Measurements from ENCODE around the gene ASB13. TPM values are rescaled to one million over a fixed set of nuclear protein-coding genes. Genes with fewer than 3 reads are reported as not detected.

The ASB13 gene
- total and polyA plus RNA-seq, 2 of the 13 experiments (the other 11 are each of a cell fraction or from before 2014, with no cell fraction given): 9.3 to 15.4 TPM

DNA sequence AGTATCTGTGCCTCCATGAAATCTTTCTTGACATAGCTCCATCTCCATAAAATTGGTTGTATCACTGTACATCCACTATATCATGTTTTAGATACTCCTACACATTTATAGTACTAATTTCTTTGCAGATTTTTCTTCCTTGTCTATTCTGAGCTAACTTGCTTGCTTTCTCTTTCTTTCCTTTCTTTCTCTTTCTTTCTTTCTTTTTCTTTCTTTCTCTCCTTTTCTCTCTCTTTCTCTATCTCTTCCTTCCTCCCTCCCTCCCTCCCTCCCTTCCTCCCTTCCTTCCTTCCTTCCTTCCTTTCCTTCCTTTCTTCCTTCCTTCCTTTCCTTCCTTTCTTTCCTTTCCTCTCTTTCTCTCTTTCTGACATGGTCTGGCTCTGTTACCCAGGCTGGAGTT lies 42.0 kb upstream of the ASB13 start:
- H3K36me3 ChIP-seq (replicated peaks in 1 of 2; ENCODE audit: control insufficient read depth in 1 of 2, insufficient read depth in 2 of 2, low read length in 2 of 2): no peaks in the 10 kb centered on the region
- no peaks in the 10 kb centered on the region for H3K9me3 ChIP-seq (ENCODE audit: low read length)
- H3K9ac ChIP-seq (ENCODE audit: insufficient read depth, low read depth, low read length): no peak overlapping the region
- in situ Hi-C loops (cut with HindIII; ENCODE audit: extremely low pct_ligation_motif_present, low pct_unique_long_range_greater_than_20kb) (no loop called here), intact Hi-C loops (cut with micrococcal nuclease; ENCODE audit: unreplicated experiment) (no loop called here)
- H2AFZ ChIP-seq (ENCODE audit: low read length): no peak overlapping the region
- POLR2A ChIA-PET: interaction anchor here (1.5 kb wide), 1 partner anchor 15 kb away, joined by 5 read pairs; no protein-coding TSS in a partner anchor
- BruUV-seq (replicated peaks): no TSS peak
- FAIRE-seq (no peak), ATAC-seq (no peak), DNase-seq (ENCODE audit: low spot score) (no peak)
- H3K4me3 ChIP-seq (replicated peaks in 1 of 3; ENCODE audit: insufficient read depth in 1 of 3, low read depth in 2 of 3, low read length in 3 of 3): no peak overlapping the region
- CTCF ChIA-PET (ENCODE audit: low intra/inter-chr PET ratio, low total read pairs): no interaction called here
- TF ChIP-seq TEAD3 (CRISPR knock-in tag; optimal IDR thresholded peaks at IDR 0.05; ENCODE audit: borderline replicate concordance) (no peak), ZNF678 (CRISPR knock-in tag; IDR thresholded peaks at IDR 0.05) (no peak), TEAD2 (CRISPR knock-in tag; IDR thresholded peaks at IDR 0.05) (no peak)
- TF ChIP-seq, protein P1, sequence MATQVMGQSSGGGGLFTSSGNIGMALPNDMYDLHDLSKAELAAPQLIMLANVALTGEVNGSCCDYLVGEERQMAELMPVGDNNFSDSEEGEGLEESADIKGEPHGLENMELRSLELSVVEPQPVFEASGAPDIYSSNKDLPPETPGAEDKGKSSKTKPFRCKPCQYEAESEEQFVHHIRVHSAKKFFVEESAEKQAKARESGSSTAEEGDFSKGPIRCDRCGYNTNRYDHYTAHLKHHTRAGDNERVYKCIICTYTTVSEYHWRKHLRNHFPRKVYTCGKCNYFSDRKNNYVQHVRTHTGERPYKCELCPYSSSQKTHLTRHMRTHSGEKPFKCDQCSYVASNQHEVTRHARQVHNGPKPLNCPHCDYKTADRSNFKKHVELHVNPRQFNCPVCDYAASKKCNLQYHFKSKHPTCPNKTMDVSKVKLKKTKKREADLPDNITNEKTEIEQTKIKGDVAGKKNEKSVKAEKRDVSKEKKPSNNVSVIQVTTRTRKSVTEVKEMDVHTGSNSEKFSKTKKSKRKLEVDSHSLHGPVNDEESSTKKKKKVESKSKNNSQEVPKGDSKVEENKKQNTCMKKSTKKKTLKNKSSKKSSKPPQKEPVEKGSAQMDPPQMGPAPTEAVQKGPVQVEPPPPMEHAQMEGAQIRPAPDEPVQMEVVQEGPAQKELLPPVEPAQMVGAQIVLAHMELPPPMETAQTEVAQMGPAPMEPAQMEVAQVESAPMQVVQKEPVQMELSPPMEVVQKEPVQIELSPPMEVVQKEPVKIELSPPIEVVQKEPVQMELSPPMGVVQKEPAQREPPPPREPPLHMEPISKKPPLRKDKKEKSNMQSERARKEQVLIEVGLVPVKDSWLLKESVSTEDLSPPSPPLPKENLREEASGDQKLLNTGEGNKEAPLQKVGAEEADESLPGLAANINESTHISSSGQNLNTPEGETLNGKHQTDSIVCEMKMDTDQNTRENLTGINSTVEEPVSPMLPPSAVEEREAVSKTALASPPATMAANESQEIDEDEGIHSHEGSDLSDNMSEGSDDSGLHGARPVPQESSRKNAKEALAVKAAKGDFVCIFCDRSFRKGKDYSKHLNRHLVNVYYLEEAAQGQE (IDR thresholded peaks at IDR 0.05; ENCODE audit: borderline replicate concordance in 1 of 2, low read depth in 1 of 2, low read length in 2 of 2): no peak
- peaks cover 21% of the 10 kb centered on the region for H3K4me1 ChIP-seq (ENCODE audit: insufficient read depth, low read length)
- H3K27ac ChIP-seq (ENCODE audit: extremely low read length, insufficient read depth, low read length): no peak overlapping the region
- H3K4me2 ChIP-seq (ENCODE audit: low read depth, low read length): no peak overlapping the region
- H4K20me1 ChIP-seq (ENCODE audit: insufficient read depth, low read length): no peaks in the 10 kb centered on the region; the same call in none of the 2 replicates
- peaks cover 95% of the 10 kb centered on the region for H3K79me2 ChIP-seq (ENCODE audit: insufficient read depth, low read length)
- H3K27me3 ChIP-seq (ENCODE audit: control insufficient read depth in 1 of 2, insufficient read depth in 2 of 2, low read length in 2 of 2): no peaks in the 10 kb centered on the region; a peak in 1 of 5 replicates

DNA sequence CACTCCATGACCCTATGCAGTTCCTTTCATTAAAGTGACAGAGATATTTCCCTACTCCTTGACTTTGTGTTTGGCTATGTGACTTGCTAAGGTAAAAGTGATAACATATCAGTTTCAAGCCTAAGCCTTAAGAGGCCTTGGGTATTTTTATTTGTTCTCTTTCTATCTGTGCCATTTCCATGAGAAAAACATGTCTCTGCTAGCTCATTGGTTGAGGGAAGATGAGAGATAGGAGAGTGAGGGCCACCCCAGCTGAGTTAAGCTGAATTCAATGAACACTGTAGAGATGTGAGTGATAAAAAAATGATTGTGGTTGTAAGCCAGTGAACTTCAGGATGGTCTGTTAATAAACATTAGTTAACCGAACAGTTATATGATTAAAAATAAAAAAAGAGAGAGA lies 31.7 kb upstream of the ASB13 start:
- Histone ChIP-seq H3K9me3 (ENCODE audit: low read length) (no peaks in the 10 kb centered on the region), H2AFZ (ENCODE audit: low read length) (no peak overlapping the region), H3K36me3 (replicated peaks in 1 of 2; ENCODE audit: control insufficient read depth in 1 of 2, insufficient read depth in 2 of 2, low read length in 2 of 2) (no peaks in the 10 kb centered on the region), H3K79me2 (ENCODE audit: insufficient read depth, low read length) (peaks cover 100% of the 10 kb centered on the region), H4K20me1 (ENCODE audit: insufficient read depth, low read length) (no peaks in the 10 kb centered on the region), H3K27me3 (ENCODE audit: control insufficient read depth in 1 of 2, insufficient read depth in 2 of 2, low read length in 2 of 2) (no peaks in the 10 kb centered on the region), H3K27ac (ENCODE audit: extremely low read length, insufficient read depth, low read length) (no peak overlapping the region), H3K4me1 (ENCODE audit: insufficient read depth, low read length) (peaks cover 51% of the 10 kb centered on the region), H3K9ac (ENCODE audit: insufficient read depth, low read depth, low read length) (no peak overlapping the region), H3K4me3 (replicated peaks in 1 of 3; ENCODE audit: insufficient read depth in 1 of 3, low read depth in 2 of 3, low read length in 3 of 3) (no peak overlapping the region), H3K4me2 (ENCODE audit: low read depth, low read length) (no peak overlapping the region)
- DNase-seq (ENCODE audit: low spot score): no peak
- BruUV-seq (replicated peaks): no TSS peak
- POLR2A ChIA-PET: no interaction called here
- no peak for ATAC-seq
- intact Hi-C loops (cut with micrococcal nuclease; ENCODE audit: unreplicated experiment) (no loop called here), in situ Hi-C loops (cut with HindIII; ENCODE audit: extremely low pct_ligation_motif_present, low pct_unique_long_range_greater_than_20kb) (no loop called here)
- FAIRE-seq: no peak
- CTCF ChIA-PET (ENCODE audit: low intra/inter-chr PET ratio, low total read pairs): no interaction called here
- WGBS (ENCODE audit: low lambda C conversion rate): 98% methylated on average over 1 of the region's 1 CpG
- TF ChIP-seq, protein P2, sequence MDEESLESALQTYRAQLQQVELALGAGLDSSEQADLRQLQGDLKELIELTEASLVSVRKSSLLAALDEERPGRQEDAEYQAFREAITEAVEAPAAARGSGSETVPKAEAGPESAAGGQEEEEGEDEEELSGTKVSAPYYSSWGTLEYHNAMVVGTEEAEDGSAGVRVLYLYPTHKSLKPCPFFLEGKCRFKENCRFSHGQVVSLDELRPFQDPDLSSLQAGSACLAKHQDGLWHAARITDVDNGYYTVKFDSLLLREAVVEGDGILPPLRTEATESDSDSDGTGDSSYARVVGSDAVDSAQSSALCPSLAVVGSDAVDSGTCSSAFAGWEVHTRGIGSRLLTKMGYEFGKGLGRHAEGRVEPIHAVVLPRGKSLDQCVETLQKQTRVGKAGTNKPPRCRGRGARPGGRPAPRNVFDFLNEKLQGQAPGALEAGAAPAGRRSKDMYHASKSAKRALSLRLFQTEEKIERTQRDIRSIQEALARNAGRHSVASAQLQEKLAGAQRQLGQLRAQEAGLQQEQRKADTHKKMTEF (CRISPR knock-in tag; IDR thresholded peaks at IDR 0.05): no peak
- no peak for TF ChIP-seq ZNF3 (CRISPR knock-in tag; IDR thresholded peaks at IDR 0.05)
- no peak for TF ChIP-seq POLR2AphosphoS2 (IDR thresholded peaks at IDR 0.05; ENCODE audit: low read depth, low read length)
- TF ChIP-seq, protein P3, sequence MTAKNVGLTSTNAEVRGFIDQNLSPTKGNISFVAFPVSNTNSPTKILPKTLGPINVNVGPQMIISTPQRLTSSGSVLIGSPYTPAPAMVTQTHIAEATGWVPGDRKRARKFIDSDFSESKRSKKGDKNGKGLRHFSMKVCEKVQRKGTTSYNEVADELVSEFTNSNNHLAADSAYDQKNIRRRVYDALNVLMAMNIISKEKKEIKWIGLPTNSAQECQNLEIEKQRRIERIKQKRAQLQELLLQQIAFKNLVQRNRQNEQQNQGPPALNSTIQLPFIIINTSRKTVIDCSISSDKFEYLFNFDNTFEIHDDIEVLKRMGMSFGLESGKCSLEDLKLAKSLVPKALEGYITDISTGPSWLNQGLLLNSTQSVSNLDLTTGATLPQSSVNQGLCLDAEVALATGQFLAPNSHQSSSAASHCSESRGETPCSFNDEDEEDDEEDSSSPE (CRISPR knock-in tag; IDR thresholded peaks at IDR 0.05): no peak
- TF ChIP-seq, protein P4, sequence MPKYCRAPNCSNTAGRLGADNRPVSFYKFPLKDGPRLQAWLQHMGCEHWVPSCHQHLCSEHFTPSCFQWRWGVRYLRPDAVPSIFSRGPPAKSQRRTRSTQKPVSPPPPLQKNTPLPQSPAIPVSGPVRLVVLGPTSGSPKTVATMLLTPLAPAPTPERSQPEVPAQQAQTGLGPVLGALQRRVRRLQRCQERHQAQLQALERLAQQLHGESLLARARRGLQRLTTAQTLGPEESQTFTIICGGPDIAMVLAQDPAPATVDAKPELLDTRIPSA (CRISPR knock-in tag; IDR thresholded peaks at IDR 0.05; ENCODE audit: borderline replicate concordance): no peak
- no peak for TF ChIP-seq ZMYM3 (CRISPR knock-in tag; IDR thresholded peaks at IDR 0.05)
- TF ChIP-seq ZNF446 (CRISPR knock-in tag; IDR thresholded peaks at IDR 0.05): no peak
- no peak for TF ChIP-seq RARG (CRISPR knock-in tag; IDR thresholded peaks at IDR 0.05; ENCODE audit: low read depth)
- TF ChIP-seq RFX3 (CRISPR knock-in tag; IDR thresholded peaks at IDR 0.05): no peak
- TF ChIP-seq ZNF629 (CRISPR knock-in tag; conservative IDR thresholded peaks at IDR 0.05): no peak
